WI38 (cell line): Measurements from ENCODE around the gene MYL10.

Experiments used
- H3K4me3 ChIP-seq: 2 replicates; pipeline ENCODE4 v1.5.1; 2011; ENCODE audit warnings: low read depth, mild to moderate bottlenecking, control low read depth, low read length
- TF ChIP-seq, protein P1 (sequence below): IDR thresholded peaks from 2 replicates; pipeline ENCODE4 v1.5.1; 2012; ENCODE audit warnings: low read depth, mild to moderate bottlenecking, control low read depth, low read length

The MYL10 gene

DNA sequence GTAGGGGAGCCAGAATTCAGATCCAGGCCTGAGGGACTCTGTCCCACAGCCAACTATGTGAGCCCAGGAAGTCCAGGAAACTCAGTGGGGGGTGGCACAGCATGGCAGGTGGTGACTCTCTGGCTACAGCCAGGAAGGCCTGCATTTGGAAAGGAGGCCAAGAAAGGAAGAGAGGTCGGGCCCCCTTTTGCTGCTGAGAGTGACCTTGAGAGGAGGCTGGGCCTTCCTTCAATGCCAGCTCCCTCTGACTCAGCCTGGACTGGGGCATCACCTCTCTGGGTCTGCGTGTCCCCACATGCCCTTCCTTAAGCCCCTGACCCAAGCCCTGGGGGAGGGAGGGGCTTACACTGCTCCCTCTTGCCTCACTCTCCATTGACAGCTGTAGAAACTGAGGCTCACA lies 6.4 kb upstream of the MYL10 start:
- no peak overlapping the region for H3K4me3 ChIP-seq
- TF ChIP-seq, protein P1, sequence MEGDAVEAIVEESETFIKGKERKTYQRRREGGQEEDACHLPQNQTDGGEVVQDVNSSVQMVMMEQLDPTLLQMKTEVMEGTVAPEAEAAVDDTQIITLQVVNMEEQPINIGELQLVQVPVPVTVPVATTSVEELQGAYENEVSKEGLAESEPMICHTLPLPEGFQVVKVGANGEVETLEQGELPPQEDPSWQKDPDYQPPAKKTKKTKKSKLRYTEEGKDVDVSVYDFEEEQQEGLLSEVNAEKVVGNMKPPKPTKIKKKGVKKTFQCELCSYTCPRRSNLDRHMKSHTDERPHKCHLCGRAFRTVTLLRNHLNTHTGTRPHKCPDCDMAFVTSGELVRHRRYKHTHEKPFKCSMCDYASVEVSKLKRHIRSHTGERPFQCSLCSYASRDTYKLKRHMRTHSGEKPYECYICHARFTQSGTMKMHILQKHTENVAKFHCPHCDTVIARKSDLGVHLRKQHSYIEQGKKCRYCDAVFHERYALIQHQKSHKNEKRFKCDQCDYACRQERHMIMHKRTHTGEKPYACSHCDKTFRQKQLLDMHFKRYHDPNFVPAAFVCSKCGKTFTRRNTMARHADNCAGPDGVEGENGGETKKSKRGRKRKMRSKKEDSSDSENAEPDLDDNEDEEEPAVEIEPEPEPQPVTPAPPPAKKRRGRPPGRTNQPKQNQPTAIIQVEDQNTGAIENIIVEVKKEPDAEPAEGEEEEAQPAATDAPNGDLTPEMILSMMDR = no peak

DNA sequence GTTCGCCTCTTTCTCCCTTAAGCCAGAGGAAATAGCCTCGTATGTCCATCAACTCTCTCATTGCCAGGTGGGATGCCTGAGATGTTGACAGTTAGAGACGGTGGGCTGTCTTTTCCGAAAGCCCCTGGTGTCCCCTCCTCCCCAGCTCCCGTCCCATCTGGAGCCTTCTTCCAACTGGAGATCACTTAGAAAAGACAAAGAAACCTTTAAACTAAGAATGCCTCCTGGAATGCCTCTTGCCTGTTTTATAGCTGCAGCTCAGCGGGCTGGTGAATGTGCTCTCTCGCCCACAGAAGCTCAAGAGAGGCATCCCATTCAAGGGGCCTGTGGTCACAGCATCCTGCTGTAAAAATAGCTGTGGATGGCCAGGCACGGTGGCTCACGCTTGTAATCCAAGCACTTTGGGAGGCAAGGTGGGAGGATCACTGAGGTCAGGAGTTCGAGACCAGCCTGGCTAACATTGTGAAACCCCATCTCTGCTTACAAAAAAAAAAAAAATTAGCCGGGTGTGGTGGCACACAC lies 5.2 kb upstream of the MYL10 start:
- no peak overlapping the region for H3K4me3 ChIP-seq
- TF ChIP-seq, protein P1 = no peak

GRCh38 chr7:101633511-101633910 lies 4.4 kb upstream of the MYL10 start:
- H3K4me3 ChIP-seq = no peak overlapping the region
- TF ChIP-seq, protein P1 = no peak

DNA sequence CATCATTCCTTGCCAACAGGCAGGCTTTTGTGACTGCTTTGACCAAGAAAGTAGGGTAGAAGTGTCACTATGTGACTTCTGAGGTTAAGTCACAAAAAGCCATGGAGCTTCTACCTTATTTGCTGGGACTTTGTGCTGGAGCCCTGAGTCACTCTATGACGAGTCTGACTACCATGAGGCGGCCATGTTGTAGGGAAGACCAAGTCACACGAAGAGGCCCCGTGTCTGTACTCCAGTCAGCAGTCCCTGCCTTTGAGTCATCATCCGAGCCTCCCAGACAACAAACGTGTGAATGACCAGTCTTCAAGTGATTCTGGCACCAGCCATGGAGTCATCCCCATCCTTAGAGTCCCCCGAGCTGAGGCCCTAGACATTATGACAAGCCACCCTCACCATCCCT lies 3.5 kb upstream of the MYL10 start:
- H3K4me3 ChIP-seq = no peak overlapping the region
- TF ChIP-seq, protein P1 = no peak

GRCh38 chr7:101631224-101631714 lies 2.2 kb upstream of the MYL10 start:
- no peak overlapping the region for H3K4me3 ChIP-seq
- TF ChIP-seq, protein P1 = no peak

DNA sequence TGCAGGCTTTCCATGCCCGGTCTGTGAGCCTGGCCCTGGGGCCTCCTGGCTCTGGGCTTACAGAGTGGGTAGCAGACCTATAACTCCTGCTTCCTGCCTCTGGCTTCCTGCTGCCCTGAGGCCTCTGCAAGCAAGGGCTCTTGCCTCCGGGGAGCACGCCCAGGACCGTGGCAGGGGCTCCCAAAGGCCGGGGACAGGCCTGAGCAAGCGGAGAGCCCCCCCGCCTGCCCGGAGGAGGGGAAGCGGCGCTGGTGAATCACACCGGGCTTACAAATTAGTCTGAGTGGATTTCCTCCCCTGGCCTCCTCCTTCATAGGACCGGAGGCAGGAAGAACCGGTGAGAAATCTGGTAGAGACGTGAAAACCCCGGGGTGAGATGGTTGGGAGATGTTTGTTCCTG lies 1.5 kb upstream of the MYL10 start:
- no peak overlapping the region for H3K4me3 ChIP-seq
- TF ChIP-seq, protein P1 = no peak

GRCh38 chr7:101628522-101628921 lies 574 bp downstream of the MYL10 start:
- TF ChIP-seq, protein P1 = no peak
- H3K4me3 ChIP-seq = no peak overlapping the region
